Activated naive CD4-positive, alpha-beta T cell treated with Interleukin-2 at 50 U/mL for 16 hours (primary cell): ENCODE results near the gene WWOX.
A peak's percentile ranks its signal among the peaks of the same experiment; 100 is the strongest.
"Not testable (repeated sequence)": the region's sequence is repeated elsewhere in the genome, so short reads cannot be mapped to it uniquely, and the experiment has no call there.

Experiments
- DNase-seq: peaks from one replicate; pipeline ENCODE4 v3.0.0-alpha.2; 2020

Gene WWOX

DNA sequence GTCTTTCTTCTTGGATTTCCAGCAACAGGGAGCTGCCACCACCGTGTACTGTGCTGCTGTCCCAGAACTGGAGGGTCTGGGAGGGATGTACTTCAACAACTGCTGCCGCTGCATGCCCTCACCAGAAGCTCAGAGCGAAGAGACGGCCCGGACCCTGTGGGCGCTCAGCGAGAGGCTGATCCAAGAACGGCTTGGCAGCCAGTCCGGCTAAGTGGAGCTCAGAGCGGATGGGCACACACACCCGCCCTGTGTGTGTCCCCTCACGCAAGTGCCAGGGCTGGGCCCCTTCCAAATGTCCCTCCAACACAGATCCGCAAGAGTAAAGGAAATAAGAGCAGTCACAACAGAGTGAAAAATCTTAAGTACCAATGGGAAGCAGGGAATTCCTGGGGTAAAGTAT lies 1112.1 kb downstream of the WWOX start:
- no peak for DNase-seq

DNA sequence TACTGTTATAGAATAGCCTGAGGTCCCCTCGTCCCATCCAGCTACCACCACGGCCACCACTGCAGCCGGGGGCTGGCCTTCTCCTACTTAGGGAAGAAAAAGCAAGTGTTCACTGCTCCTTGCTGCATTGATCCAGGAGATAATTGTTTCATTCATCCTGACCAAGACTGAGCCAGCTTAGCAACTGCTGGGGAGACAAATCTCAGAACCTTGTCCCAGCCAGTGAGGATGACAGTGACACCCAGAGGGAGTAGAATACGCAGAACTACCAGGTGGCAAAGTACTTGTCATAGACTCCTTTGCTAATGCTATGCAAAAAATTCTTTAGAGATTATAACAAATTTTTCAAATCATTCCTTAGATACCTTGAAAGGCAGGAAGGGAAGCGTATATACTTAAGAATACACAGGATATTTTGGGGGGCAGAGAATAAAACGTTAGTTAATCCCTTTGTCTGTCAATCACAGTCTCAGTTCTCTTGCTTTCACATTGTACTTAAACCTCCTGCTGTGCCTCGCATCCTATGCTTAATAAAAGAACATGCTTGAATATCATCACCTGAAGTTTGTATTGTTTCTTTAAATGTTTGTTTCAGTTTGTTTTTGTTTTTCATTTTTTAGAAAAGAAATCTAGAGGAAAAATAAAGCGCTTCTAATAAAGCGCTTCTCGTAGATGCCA lies 1112.8 kb downstream of the WWOX start:
- DNase-seq = no peak

DNA sequence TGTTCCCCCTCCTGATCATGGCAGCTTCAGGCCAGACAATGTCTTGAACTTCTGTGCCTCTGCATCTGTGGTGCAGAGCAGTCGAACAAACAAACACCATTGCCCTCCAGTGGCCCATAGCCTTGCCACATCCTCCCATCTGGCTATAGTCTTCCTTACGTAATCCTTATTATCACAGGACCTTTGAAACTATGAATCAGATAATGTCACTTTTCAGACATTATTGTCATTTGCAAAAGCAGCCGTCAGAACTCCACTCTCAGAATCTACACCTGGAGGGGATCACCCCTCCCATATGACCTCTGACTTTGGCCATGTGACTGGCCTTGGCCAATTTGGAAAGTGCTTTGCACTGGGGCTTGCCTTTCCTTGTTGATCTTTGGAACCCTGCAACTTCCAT lies 1113.8 kb downstream of the WWOX start:
- no peak for DNase-seq

DNA sequence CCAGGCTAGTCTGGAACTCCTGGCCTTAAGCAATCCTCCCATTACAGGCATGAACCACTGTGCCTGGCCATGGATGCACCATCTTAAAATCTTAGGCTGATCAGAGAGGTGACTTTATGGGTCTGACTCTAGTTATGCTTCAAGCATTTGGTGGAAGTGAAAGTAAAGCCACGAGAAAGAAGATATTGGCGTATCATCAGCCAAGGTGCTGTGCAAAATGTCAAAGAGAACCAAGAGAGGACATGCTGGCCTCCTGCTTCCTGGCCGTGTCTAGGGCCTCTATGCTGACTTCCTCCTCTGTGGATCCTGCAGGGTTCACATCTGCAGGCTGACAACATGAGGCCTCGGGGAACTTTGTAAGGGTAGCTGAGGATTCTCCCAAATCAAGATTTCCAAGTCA lies 1115.8 kb downstream of the WWOX start:
- no peak for DNase-seq

DNA sequence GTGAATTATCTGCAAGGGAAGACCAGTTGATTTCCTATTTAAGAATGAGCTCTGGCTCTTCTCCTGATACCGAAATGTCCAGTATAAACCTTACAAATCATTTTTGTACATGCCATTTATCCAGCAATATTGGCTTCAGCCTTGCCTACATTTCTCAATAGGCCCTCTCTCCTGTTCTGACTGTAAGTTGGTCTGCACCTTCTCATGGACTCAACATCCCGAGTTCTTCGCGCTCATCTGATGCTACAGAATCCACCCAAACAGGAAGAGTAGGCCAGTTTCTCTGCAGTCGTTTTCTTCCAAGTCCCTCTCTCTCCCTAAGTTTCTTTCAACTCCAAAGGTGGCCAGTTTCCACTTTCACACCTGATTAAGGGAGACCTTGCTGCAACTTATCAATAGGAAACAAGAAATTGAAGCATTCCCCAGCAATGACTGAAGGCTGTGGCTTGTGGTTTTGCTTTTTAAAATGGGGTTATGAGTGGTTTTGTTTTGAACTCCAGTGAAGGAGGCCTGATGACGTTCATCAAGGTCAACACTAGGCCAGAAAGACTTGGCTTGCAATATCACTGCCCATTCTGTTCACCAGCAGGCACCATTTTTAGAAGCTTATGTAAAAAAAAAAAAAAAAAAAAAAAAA lies 1118.0 kb downstream of the WWOX start:
- peak; percentile 7 for DNase-seq

DNA sequence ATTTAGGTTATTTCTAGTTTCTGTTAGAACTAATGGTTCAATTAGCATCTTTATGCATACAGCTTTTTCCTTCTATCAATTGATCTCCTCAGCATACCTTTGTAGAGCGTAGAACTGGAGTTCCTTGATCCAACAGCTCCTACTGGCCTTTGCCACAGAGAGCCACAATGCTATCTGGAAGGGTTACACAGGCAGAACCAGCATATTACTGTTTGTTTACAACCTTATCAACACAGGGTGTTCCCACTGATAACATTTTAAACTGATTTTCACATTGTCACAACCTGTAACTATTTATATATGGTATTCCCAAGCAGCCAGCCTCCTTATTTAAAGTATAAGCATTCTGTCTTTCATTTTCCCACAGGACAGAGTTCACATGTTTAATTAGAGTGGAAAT lies 1118.9 kb downstream of the WWOX start:
- no peak for DNase-seq

DNA sequence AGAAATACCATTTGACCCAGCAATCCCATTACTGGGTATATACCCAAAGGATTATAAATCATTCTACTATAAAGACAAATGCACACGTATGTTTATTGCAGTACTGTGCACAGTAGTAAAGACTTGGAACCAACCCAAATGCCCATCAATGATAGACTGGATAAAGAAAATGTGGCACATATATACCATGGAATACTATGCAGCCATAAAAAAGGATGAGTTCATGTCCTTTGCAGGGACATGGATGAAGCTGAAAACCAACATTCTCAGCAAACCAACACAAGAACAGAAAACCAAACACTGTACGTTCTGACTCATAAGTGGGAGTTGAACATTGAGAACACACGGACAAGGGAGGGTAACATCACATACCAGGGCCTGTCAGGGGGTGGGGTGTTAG lies 1126.5 kb downstream of the WWOX start:
- DNase-seq = not testable (repeated sequence)

DNA sequence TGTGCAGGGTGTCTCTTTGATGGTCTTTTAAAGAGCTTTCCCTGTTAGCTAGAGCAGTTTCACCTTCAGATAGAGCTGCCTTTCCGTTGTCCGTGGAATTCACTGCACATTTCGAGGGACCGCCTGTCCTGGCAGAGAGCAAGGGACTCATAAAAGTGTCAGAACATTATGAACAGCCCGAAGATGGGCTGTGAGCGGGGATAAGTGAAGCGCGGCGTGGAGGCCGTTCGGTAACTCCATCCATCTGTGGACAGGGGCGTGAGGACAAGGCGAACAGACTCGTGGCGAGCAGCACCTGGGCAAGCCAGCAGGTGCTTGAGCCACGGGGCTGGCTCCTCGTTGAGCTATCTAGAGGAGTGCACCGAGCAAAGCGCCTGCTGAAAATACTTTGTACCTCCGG lies 1129.9 kb downstream of the WWOX start:
- no peak for DNase-seq

DNA sequence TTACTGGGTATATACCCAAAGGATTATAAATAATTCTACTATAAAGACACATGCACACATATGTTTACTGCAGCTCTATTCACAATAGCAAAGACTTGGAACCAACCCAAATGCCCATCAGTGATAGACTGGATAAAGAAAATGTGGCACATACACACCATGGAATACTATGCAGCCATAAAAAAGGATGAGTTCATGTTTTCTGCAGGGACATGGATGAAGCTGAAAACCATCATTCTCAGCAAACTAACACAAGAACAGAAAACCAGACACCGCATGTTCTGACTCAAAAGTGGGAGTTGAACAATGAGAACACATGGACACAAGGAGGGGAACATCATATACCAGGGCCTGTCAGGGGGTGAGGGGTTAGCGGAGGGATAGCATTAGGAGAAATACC lies 1146.2 kb downstream of the WWOX start:
- not testable (repeated sequence) for DNase-seq

DNA sequence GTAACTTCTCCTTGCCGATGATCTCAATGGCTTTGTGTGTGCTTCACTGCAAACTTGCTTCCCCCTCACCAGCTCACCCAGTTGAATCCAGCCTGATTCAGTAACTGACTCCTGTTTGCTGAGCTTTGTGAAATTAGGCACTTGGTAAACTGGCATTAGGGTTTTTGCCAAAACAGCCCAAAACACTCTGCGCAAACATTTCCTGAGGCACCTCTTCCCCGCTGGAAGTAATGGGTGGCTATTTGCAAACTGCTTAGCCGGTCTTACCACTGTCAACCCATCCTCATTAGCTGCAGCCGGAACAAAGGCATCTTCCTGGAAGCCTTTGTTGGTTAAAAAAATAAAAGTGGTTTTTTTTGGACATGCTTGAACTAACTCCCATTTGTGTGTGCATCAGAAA lies 1147.9 kb downstream of the WWOX start:
- no peak for DNase-seq

DNA sequence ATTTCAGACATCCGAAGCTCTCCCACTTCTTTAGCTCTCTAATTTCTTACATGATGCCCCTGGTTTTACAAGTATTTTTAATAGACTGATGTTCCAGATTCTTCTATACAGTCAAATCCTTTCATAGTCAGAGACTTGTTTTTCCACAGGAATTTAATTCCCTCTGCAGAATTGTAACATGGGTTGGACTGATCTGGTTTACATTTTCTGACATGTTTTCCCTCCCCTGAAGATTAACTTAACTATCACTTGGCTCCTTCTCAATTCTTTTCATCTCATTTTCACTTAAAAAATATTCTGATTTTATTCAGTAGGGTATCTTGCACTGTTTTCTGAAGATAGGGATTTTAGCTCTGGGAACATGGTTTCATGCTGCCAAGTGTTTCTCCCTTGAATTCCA lies 1148.9 kb downstream of the WWOX start:
- DNase-seq = no peak

DNA sequence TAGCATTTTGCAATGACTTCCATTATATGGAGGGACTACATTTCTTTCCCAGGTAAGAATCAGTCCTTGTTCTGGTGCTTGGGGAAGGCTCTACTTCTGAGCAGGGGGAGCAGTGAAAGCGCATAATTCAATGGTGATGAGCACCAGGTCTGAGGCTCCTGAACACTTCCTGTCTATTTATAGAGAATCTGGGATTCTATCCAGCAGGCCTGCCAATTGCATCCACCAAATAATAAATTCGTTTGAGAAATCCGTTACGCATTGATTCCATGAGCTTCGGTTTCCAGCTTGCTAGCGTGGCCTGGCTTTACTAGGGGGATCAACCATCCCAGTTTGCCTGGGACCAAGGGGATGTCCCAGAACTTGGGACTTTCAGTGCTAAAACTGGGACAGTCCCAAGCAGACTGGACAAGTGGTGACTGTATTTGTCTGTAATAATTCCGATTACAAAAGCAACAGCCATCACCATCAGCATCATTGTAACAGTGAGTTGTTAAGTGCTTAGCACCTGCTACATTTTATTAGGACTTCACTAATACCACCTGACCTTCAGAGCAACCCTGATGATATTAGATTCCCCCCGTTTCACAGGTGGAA lies 1151.1 kb downstream of the WWOX start:
- no peak for DNase-seq

DNA sequence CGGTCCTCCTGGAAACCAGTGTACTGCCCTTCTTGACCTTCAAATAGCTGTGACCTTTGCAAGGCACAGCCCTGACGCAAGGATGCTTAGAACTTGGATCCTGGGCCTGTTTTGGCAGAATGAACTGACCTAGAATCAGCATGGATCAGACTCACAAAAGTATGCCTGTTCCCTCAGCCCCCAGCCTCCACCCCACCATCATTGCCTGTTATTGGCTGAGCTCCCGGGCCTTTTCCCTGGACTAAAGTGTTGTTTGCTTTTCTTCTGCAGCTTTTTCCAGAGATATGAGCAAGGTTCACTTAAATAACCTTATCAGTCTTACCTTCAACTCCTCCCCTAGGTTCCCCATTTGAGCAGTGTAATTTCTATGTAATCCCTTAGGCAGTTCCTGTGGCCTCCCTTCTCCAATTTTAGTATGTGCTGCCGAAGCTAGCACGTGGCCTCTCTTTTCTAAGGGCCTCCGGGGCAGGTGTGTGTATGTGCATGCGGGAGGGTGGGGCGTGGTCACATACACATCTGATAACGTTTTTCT lies 1153.7 kb downstream of the WWOX start:
- DNase-seq = no peak

DNA sequence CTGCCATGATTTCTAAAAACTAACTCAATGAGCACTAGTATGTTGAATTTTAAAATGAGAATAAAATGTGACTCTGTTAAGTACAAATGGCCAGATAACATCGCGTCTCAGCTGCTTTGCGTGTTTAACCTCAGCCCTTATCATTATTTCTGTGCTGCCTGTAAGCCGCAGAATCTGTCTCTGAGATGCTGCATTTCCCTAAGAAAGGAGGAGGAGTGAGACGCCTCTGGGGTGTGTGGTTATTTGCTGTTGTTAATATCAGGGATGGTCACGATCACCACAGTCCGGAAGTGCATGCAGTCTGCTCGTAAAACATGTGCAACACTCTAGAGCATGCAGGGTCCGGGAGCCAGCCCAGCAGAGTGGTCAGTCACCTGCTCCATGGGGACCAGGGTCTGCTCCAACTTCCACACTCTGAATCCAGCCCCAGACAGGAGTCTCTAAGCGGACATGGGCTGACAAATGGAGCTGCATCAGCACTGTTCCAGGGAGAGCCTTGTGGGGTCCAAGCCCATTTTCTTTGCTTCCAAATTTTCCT lies 1158.6 kb downstream of the WWOX start:
- DNase-seq = no peak

DNA sequence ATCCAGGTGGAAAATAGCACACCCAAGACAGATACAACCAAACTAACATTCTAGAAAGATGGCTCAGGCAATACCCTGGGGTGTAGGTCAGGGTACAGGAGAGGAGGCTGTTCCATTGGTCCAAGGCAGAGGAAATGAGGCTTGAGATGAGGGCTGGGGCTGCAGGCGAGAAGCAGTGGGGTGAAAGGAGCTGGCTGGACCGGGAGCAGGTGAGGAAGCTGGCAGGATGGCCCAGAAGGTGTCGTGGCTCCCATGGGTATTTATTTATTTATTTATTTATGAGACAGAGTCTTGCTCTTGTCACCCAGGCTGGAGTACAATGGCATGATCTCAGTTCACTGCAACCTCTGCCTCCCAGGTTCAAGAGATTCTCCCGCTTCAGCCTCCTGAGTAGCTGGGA lies 1161.4 kb downstream of the WWOX start:
- not testable (repeated sequence) for DNase-seq

DNA sequence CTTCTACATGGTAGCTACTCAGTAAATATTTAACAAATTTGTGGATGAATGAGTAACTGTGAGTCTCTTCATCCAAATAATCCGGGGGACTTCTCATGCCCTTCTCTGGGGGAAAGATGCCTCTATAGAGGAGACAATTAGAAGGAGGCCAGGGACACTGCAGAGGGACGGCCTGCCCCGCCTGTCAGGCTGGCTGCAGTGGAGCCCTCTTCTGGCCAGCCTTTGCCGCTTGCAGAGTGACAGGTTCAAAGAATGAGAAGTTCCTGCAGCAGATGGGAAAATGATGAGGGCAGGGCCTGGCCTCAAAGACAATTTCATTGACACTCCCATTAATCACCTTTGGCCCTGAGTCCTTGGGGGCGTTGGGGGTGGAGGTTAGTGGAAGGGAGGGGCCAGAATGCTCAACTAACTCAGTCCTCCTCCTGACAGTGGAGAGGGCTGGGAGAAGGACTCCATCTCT lies 1162.1 kb downstream of the WWOX start:
- peak; percentile 59 for DNase-seq

DNA sequence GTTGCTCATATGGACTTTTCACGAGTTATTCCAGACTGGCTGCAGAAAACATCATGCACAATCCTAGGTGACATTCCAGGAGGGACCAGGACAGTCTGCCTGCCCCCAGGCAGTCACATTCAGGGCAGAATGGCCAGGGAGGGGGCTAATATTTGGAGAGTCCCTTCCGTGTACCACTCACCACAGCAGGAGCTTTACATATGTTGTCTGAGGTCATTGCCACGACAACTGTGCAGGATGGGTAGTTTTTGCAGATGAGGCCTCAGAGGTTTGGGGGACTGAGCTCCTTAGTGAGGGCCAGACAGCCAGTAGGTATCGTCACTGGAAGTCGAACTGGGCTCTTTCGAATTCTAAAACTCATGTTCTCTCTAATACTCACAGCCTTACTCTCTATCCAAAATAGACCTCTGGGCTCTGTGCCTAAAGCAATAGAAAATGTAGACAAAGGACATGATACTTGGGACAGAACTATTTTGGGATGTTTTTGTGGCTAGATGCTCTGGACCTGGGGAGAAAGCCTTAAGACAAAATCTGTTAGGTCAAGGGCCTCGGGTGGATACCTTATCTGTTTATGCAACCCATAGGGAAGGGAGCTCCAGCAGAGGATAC lies 1162.6 kb downstream of the WWOX start:
- no peak for DNase-seq
